HEK293 (cell line): Measurements from ENCODE around the gene LY6G6D.

Experiments used
- CTCF ChIA-PET: fragments of 350-600 bp; formaldehyde crosslinking; extraction: SDS; loops from one replicate; lab custom pipeline; 2021; ENCODE audit warnings: antibody characterized with exemption; lab: Yijun Ruan, JAX
- POLR2A ChIA-PET: fragments of 300-600 bp; formaldehyde crosslinking; extraction: SDS; loops from one replicate; lab custom pipeline; 2020; ENCODE audit warnings: antibody characterized with exemption, inconsistent platforms; lab: Yijun Ruan, JAX
- H3K27ac ChIP-seq: fragments of 200-500 bp; sonication (Bioruptor generic); 2 replicates; pipeline ENCODE4 v1.5.1; 2014; ENCODE audit warnings: low read depth, low read length, control low read depth, inconsistent platforms; ENCODE audit errors: extremely low read depth
- H3K36me3 ChIP-seq, 2 experiments: fragments of 200-500 bp in 1 of 2; sonication (Bioruptor generic) in 1 of 2; 1 replicate in 1 of 2; 2 replicates in 1 of 2; pipeline ENCODE4 v1.5.1; 2014 to 2017; ENCODE audit warnings: inconsistent platforms in 2 of 2, low read length in 2 of 2; ENCODE audit not compliant: control insufficient read depth in 2 of 2, insufficient read depth in 1 of 2
- H3K4me1 ChIP-seq: fragments of 200-500 bp; sonication (Bioruptor generic); 2 replicates; pipeline ENCODE4 v1.5.1; 2014; ENCODE audit warnings: mild to moderate bottlenecking, low read length, inconsistent platforms; ENCODE audit not compliant: control insufficient read depth, insufficient read depth
- H3K4me3 ChIP-seq: 2 replicates; pipeline ENCODE4 v1.5.1; 2011; ENCODE audit warnings: low read depth, mild to moderate bottlenecking, control low read depth, low read length, moderate library complexity
- H3K9me3 ChIP-seq: fragments of 200-500 bp; sonication (Bioruptor generic); 2 replicates; pipeline ENCODE4 v1.5.1; 2014; ENCODE audit warnings: low read depth, low read length, inconsistent platforms; ENCODE audit not compliant: control insufficient read depth, insufficient read depth
- KLF1 ChIP-seq: fragments of 450-650 bp; formaldehyde crosslinking; IDR thresholded peaks from 2 replicates; pipeline ENCODE4 v1.5.1; 2016; ENCODE audit warnings: missing biosample characterization, missing genetic modification characterization
- REST ChIP-seq: fragments of 450-650 bp; formaldehyde crosslinking; IDR thresholded peaks from 2 replicates; pipeline ENCODE4 v1.5.1; 2016; ENCODE audit warnings: missing biosample characterization, missing genetic modification characterization
- ZBTB11 ChIP-seq: fragments of 450-650 bp; formaldehyde crosslinking; conservative IDR thresholded peaks from 2 replicates; pipeline ENCODE4 v1.5.1; 2016; ENCODE audit warnings: low read depth, missing biosample characterization, missing genetic modification characterization
- ZNF132 ChIP-seq: fragments of 450-650 bp; formaldehyde crosslinking; IDR thresholded peaks from 2 replicates; pipeline ENCODE4 v1.5.1; 2017; ENCODE audit warnings: missing biosample characterization, missing genetic modification characterization, borderline replicate concordance
- ZNF184 ChIP-seq: fragments of 450-650 bp; IDR thresholded peaks from 2 replicates; pipeline ENCODE4 v1.5.1; 2018; ENCODE audit warnings: missing biosample characterization, mild to moderate bottlenecking, missing genetic modification characterization
- ZNF24 ChIP-seq: fragments of 450-650 bp; formaldehyde crosslinking; IDR thresholded peaks from 2 replicates; pipeline ENCODE4 v1.5.1; 2016; ENCODE audit warnings: missing biosample characterization, missing genetic modification characterization
- ZNF274 ChIP-seq, 2 experiments: fragments of 200-500 bp in 1 of 2; fragments of 450-650 bp in 1 of 2; sonication (Bioruptor generic) in 1 of 2; formaldehyde crosslinking in 1 of 2; IDR thresholded peaks; 2 replicates each; pipeline versions ENCODE4 v1.5.1 to v1.6.1; 2014 to 2016; ENCODE audit warnings: borderline replicate concordance in 1 of 2, inconsistent platforms in 1 of 2, low read length in 1 of 2, missing biosample characterization in 1 of 2, missing genetic modification characterization in 1 of 2
- ZNF350 ChIP-seq: fragments of 450-650 bp; formaldehyde crosslinking; IDR thresholded peaks from 2 replicates; pipeline ENCODE4 v1.5.0; 2017; ENCODE audit warnings: missing biosample characterization, mild to moderate bottlenecking, missing genetic modification characterization
- ZNF362 ChIP-seq: fragments of 450-650 bp; formaldehyde crosslinking; IDR thresholded peaks from 2 replicates; pipeline ENCODE4 v1.5.1; 2016; ENCODE audit warnings: missing biosample characterization, missing genetic modification characterization
- ZNF394 ChIP-seq: fragments of 450-650 bp; formaldehyde crosslinking; IDR thresholded peaks from 2 replicates; pipeline ENCODE4 v1.5.1; 2016; ENCODE audit warnings: missing biosample characterization, missing genetic modification characterization, mild to moderate bottlenecking, moderate library complexity, borderline replicate concordance
- ZNF747 ChIP-seq: fragments of 450-650 bp; formaldehyde crosslinking; IDR thresholded peaks from 2 replicates; pipeline ENCODE4 v1.5.1; 2016; ENCODE audit warnings: missing biosample characterization, missing genetic modification characterization
- ZSCAN30 ChIP-seq: fragments of 450-650 bp; IDR thresholded peaks from 2 replicates; pipeline ENCODE4 v1.5.1; 2018; ENCODE audit warnings: missing biosample characterization, mild to moderate bottlenecking, missing genetic modification characterization, moderate library complexity
- ZXDB ChIP-seq: fragments of 450-650 bp; formaldehyde crosslinking; IDR thresholded peaks from 2 replicates; pipeline ENCODE4 v1.5.1; 2016; ENCODE audit warnings: missing biosample characterization, missing genetic modification characterization
- TF ChIP-seq, protein P1 (sequence below): fragments of 450-650 bp; formaldehyde crosslinking; IDR thresholded peaks from 2 replicates; pipeline ENCODE4 v1.5.1; 2016; ENCODE audit warnings: missing biosample characterization, missing genetic modification characterization, borderline replicate concordance
- TF ChIP-seq, protein P2 (sequence below): fragments of 450-650 bp; formaldehyde crosslinking; IDR thresholded peaks from 2 replicates; pipeline ENCODE4 v1.5.1; 2016; ENCODE audit warnings: missing biosample characterization, missing genetic modification characterization
- TF ChIP-seq, protein P3 (sequence below): fragments of 450-650 bp; formaldehyde crosslinking; IDR thresholded peaks from 2 replicates; pipeline ENCODE4 v1.5.1; 2016; ENCODE audit warnings: missing biosample characterization, missing genetic modification characterization

Gene LY6G6D

GRCh38 chr6:31737991-31738979 lies 23.1 kb downstream of the LY6G6D start:
- ChIA-PET POLR2A (interaction anchor here (0.7 to 6.8 kb wide), 15 partner anchors 9 to 124 kb away, joined by 3 to 102 read pairs (median 4); partner anchors contain the start of genes ABHD16A, CSNK2B, DDAH2 and GPANK1), CTCF (interaction anchor here (0.6 to 4.7 kb wide), 16 partner anchors 8 to 427 kb away, joined by 3 to 39 read pairs (median 4); partner anchors contain the start of genes CSNK2B, GPANK1, LY6G5C and VARS1)
- Histone ChIP-seq H3K9me3 (no peaks in the 10 kb centered on the region), H3K27ac (peak overlapping the region; percentile 63), H3K4me3 (no peak overlapping the region), H3K36me3 (peaks cover 14 to 36% of the 10 kb centered on the region in 2 experiments; a peak in 2 of 3 replicates), H3K4me1 (peaks cover 35% of the 10 kb centered on the region)
- TF ChIP-seq ZNF184 (tag by site-specific recombination), result no peak
- no peak for TF ChIP-seq ZNF132 (tag by site-specific recombination)
- peak; percentile 100 for TF ChIP-seq KLF1
- TF ChIP-seq ZXDB (tag by site-specific recombination), result no peak
- TF ChIP-seq ZBTB11 (tag by site-specific recombination), result no peak; the same call in 1 of the 2 replicates
- no peak for TF ChIP-seq ZNF747 (tag by site-specific recombination)
- TF ChIP-seq, protein P1, sequence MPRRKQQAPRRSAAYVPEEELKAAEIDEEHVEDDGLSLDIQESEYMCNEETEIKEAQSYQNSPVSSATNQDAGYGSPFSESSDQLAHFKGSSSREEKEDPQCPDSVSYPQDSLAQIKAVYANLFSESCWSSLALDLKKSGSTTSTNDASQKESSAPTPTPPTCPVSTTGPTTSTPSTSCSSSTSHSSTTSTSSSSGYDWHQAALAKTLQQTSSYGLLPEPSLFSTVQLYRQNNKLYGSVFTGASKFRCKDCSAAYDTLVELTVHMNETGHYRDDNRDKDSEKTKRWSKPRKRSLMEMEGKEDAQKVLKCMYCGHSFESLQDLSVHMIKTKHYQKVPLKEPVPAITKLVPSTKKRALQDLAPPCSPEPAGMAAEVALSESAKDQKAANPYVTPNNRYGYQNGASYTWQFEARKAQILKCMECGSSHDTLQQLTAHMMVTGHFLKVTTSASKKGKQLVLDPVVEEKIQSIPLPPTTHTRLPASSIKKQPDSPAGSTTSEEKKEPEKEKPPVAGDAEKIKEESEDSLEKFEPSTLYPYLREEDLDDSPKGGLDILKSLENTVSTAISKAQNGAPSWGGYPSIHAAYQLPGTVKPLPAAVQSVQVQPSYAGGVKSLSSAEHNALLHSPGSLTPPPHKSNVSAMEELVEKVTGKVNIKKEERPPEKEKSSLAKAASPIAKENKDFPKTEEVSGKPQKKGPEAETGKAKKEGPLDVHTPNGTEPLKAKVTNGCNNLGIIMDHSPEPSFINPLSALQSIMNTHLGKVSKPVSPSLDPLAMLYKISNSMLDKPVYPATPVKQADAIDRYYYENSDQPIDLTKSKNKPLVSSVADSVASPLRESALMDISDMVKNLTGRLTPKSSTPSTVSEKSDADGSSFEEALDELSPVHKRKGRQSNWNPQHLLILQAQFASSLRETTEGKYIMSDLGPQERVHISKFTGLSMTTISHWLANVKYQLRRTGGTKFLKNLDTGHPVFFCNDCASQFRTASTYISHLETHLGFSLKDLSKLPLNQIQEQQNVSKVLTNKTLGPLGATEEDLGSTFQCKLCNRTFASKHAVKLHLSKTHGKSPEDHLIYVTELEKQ (tag by site-specific recombination), result no peak
- no peak for TF ChIP-seq REST (tag by site-specific recombination)
- TF ChIP-seq ZNF24 (tag by site-specific recombination), result 0 out of 2 replicates have a peak, but pooled peaks have one; percentile 3
- TF ChIP-seq ZNF350 (tag by site-specific recombination), result no peak
- TF ChIP-seq ZNF274 (IDR thresholded peaks at IDR 0.05; ENCODE audit: low read length), result no peak
- no peak for TF ChIP-seq ZNF274 (tag by site-specific recombination; IDR thresholded peaks at IDR 0.05; ENCODE audit: borderline replicate concordance)
- TF ChIP-seq ZSCAN30, result no peak
- no peak for TF ChIP-seq ZNF362 (tag by site-specific recombination)
- peak; percentile 7; the same call in 1 of the 2 replicates for TF ChIP-seq ZNF394 (tag by site-specific recombination)
- TF ChIP-seq, protein P2, sequence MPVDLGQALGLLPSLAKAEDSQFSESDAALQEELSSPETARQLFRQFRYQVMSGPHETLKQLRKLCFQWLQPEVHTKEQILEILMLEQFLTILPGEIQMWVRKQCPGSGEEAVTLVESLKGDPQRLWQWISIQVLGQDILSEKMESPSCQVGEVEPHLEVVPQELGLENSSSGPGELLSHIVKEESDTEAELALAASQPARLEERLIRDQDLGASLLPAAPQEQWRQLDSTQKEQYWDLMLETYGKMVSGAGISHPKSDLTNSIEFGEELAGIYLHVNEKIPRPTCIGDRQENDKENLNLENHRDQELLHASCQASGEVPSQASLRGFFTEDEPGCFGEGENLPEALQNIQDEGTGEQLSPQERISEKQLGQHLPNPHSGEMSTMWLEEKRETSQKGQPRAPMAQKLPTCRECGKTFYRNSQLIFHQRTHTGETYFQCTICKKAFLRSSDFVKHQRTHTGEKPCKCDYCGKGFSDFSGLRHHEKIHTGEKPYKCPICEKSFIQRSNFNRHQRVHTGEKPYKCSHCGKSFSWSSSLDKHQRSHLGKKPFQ (tag by site-specific recombination), result no peak
- TF ChIP-seq, protein P3, sequence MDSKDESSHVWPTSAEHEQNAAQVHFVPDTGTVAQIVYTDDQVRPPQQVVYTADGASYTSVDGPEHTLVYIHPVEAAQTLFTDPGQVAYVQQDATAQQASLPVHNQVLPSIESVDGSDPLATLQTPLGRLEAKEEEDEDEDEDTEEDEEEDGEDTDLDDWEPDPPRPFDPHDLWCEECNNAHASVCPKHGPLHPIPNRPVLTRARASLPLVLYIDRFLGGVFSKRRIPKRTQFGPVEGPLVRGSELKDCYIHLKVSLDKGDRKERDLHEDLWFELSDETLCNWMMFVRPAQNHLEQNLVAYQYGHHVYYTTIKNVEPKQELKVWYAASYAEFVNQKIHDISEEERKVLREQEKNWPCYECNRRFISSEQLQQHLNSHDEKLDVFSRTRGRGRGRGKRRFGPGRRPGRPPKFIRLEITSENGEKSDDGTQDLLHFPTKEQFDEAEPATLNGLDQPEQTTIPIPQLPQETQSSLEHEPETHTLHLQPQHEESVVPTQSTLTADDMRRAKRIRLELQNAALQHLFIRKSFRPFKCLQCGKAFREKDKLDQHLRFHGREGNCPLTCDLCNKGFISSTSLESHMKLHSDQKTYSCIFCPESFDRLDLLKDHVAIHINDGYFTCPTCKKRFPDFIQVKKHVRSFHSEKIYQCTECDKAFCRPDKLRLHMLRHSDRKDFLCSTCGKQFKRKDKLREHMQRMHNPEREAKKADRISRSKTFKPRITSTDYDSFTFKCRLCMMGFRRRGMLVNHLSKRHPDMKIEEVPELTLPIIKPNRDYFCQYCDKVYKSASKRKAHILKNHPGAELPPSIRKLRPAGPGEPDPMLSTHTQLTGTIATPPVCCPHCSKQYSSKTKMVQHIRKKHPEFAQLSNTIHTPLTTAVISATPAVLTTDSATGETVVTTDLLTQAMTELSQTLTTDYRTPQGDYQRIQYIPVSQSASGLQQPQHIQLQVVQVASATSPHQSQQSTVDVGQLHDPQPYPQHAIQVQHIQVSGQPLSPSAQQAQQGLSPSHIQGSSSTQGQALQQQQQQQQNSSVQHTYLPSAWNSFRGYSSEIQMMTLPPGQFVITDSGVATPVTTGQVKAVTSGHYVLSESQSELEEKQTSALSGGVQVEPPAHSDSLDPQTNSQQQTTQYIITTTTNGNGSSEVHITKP, result peak; percentile 62
